HG03565 (cell line): ENCODE data around the gene USH1G.
A peak's percentile ranks its signal among the peaks of the same experiment; 100 is the strongest.
"Not testable (repeated sequence)": the region's sequence is repeated elsewhere in the genome, so short reads cannot be mapped to it uniquely, and the experiment has no call there.

Experiments used
- ATAC-seq: cut with Tn5 transposase; IDR thresholded peaks from one replicate; pipeline ENCODE4 v1.9.1; 2021; ENCODE audit warnings: mild to moderate bottlenecking, moderate library complexity; ENCODE audit not compliant: unreplicated experiment

USH1G gene

DNA sequence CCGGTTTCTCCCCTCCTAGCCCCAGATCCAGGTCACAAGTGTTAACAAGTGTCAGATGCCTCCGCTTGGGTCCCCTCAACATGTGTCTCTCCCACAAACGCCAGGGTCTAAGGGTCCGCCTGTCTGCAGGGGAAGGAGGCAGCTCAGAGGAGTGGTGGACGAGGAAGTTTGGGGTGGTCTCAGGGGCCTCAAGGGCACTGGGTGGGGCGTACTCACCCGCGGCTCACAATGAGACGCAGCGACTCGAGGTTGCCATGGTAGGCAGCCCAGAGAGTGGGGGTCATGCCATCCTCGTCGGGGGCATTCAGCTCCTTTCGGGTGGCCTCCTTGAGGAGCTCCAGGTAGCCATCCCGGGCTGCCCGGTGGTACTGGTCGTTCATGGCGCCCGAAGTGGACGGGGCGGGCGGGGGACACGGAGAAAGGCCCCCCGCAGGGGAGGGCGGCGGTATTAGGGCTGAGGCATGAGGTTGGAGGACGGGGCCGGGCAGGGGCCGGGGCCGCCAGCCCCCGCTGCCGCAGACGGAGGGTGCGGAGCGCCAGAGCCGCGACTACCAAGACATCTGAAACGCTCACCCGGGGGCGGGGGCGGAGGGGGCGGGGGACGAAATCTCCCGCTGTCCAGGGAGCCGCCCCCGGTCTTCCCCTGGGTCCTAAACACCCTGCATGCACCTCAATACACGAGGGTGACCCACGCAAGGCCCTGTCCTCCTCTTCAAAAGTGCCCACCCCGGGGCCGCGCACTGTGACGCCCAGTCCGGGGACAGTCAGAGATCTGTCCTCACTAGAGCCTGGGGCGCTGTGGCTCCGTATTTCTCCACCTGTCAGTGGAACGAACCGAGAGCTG lies at the start of gene USH1G:
Gene USH1G (minus strand): TSS at position 562 of the 844 bp plus-strand sequence. CDS start 182 bp downstream, at position 380.
- no peak for ATAC-seq

DNA sequence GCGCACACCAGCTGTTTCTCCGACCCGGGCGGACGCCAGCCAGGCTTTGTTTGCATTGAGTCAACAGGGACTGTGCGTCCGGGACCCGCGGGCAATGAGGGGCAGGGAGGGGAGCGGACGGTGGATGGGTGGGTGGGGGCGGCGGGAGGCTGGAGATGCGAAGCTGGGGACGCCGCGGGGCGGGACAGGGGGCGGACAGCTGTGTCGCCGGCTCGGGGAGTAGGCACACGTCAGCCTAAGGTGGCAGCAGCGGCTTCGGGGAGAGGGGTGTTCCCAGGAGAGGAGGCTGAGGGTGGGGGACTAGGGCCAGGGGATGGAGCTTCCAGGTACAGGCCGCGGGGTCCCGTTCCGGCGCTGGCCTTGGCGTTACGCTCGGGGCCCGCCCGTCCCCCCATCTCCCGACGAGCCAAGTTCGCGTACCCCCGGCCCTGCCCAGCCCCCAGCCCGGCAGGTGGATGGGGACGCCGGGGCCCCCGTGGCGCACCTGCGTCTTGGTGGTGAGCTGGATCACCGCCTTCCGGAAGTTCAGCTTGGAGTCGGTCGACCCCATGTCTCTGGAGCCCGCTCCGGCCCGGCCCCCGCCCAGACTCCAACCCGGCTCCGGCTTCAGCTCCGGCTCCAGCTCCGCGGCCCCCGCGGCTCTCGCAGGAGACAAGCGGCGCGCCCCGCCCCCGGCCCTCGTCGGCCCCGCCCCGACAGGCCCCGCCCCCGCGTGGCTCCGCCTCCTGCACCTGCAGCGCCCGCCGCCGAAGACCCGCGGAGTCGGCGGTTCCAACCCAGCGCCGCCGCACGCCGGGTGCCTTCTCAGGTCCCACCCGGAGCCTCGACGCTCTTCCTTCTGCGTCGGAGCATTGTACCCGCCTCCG lies 49.3 kb upstream of the USH1G start, which contains the start of gene HID1:
Gene HID1 (minus strand): TSS at position 653 of the 866 bp plus-strand sequence. CDS start 103 bp downstream, at position 550.
- no peak for ATAC-seq

DNA sequence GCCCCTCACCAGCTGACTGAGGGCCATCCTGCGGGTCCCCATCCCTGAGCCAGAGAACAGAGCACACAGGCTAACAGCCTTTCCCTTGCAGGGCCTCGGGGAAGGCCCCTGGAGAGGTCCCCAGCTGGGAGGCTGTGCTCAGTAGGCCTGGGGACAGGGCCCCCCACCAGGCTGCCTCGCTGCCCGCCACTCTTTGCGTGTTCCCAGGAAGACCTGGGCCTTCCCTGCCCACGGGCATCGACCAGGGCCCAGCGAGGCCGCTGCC lies 48.7 kb upstream of the USH1G start:
- ATAC-seq: no peak

DNA sequence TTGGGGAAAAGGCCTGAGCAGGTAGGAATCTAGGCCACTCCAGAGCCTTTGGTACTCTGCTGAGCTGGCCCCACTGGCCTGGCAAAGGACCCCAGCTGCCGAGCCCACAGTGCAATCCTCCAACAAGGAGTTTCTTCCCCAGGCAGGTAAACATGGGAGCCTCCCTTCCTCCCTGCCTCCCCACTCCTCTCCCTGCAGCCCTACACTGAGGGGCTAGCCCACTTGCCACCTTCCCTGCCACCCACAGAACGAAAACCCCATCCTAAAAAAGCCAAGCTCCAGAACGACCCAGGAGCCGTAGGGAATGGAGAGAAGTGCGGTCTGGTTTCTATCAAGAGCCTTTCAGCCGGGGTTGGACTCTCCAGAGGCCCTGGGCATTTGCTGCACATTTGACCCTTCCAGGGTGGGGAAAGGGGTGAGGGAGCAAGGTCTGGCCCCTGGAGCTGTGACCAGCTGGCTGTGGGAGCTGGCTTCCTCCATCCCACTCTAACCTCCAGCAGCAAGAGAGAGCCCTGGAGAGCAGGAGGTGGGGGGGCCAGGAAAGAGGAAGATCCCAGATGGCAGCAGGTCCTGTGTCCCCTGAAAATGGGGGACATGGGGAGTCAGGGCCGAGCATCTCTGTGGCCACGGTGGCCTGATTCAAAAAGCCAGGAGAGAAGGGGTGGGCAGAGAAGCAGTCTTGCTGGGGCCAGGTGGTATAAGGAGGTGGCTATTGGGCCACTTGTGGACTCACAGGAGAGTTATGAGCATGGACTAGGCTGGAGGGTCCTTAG lies 48.2 kb upstream of the USH1G start:
- ATAC-seq: no peak

DNA sequence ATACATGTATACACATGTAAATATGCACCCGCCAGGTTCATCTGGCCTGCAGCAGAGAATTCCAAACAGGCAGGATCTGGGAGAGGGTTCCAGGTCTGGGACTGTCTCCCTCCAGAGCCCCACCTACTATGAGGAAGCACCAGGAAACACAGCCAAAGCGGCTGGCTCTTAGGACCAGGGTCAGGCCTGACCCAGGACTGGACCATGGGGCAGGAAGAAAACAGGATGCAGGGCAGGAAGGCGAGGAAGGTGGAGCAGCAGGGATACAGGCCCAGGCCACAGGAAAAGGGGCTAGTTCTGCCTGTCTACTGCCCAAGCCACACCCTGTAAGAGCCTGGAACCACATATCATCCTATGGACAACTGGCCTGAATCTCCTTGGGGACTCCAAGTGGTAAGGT lies 47.3 kb upstream of the USH1G start:
- no peak for ATAC-seq

DNA sequence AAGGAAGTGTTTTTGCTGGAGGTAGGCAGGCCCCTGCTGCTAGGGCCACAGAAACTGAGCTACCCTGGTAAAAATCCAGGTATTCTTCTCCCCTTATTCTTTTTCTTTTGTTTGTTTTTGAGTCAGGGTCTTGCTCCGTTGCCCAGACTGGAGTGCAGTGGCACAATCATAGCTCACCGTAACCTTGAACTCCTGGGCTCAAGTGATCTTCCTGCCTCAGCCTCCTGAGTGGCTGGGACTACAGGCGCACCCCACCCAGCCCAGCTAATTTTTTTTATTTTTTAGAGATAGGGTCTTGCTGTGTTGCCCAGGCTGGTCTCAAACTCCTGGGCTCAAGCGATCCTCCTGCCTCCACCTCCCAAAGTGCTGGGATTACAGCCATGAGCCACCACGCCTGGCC lies 46.4 kb upstream of the USH1G start:
- ATAC-seq: not testable (repeated sequence)

DNA sequence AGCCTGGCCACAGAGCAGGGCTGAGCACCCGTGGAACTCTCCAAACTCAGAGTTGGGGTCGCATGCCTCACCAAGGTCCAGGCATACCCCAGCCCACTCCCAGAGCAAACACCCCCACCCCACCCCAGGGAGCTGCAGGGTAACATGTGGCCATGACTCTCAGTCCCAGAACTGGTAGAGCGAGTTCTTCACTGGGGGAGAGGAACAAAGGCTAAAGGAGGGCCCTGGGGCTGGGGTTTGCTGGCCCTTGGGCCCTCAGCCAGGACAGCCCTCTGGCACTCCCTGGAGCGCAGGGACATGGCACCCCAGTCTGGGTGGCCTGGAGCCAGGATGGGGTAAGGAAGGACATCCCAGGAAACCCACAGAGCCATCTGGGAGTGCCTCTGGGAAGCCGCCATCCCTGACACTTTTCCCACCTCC lies 45.3 kb upstream of the USH1G start:
- no peak for ATAC-seq

DNA sequence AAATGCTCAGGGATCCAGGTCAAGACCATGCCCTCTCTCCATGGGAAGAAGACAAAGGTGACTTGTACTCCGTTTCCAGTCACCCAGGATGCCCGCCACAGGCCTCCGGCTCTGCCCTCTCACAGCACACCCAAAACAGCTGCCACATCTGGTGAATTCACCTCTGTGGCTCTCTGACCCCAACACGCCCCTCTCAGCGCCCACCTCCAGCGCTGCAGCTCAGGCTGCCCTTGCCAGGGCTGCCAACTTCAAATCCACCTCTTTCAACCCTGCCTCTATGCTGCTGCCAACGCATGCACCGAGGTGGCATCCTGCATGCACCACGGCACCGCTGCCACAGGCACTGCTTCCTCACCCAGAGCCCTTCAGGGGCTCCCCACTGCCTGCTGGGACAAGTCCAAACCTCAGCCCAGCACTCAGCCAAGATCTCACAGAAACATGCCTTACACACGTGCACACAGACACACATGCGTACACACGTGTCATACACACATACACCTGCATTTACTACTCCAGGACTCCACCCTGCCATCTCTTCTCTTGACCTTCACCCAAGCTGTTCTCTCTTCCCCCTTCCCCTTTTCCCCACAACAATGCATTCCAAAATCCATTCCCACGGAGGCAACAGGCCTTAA lies 42.0 kb upstream of the USH1G start:
- ATAC-seq: no peak

DNA sequence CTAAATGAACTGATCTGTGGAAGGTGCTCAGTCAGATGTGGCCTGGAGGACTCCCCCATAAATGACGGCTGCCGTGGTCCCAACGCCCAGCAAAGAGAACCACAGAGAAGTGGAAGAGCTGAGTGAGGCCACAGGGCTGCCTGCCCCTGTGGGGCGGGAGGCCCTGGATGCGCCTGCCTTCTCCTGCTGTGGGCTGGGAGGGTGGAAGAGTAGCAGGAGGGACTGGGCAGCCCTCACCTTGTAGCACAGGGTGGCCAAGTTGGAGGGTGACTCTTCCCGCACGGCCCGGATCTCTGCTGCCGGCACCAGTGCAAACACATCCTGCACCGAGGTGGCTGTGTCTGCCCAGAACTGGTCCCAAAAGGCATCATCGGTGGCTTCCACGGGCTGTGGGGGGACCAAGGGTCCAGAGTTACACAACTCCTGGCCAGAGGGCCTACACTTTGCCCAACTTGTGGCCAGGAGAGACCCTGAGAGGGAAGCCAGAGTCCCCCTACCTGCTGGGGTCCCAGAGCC lies 41.2 kb upstream of the USH1G start:
- no peak for ATAC-seq

DNA sequence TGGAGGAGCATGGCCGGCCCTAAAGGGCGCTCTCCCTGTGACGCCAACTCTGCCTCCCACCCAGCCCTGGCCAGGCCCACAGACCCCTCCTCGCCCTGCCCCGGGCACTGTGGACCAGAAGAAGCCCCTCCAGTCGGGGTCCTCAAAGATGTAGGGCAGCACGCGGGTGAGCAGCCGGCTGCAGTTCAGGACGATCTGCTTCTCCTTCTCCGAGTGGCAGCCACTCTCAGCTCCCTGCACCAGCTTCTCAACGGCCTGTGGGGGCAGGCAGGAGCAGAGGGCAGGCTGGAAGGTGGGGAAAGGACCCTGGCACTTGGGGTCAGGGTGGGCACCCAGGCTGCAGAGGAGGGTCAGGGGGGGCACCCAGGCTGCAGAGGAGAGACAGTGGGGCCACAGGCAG lies 40.6 kb upstream of the USH1G start:
- no peak for ATAC-seq

DNA sequence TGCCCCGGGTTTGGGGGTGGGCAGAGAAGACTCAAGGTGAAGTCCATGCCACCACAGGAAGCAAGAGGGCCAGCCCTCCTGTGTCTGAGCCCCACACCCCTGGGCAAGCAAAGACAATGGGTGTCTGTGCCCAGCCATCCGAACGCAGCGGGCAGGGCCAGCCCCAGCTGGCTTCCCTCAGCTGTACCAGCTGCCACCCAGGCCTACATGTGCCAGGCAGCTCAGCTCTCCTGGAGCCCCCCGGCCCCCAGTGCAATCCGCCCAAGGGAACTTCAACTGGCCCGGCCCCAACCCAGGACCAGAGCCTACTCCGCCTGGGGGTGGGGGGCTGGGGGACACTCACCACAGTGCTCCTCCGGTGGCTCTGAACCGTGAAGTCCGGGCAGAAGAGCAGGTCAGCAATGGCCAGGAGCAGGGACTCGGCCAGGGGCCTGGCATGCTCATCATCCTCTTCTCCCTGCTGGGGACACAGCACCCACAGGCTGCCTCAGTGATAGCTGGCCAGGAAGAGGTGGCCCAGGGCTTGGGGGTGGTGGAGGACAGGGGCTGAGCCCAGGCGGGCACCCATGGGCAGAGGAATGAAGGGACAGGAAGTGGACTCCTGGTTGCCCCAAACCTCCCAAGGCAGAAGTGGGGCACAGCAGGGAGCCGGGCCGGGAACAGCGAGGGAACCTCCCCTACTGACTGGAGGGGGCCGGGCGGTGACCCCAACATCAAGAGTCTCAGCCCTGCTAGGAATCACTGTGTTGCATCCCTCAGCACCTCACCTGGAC lies 39.8 kb upstream of the USH1G start:
- ATAC-seq: no peak

DNA sequence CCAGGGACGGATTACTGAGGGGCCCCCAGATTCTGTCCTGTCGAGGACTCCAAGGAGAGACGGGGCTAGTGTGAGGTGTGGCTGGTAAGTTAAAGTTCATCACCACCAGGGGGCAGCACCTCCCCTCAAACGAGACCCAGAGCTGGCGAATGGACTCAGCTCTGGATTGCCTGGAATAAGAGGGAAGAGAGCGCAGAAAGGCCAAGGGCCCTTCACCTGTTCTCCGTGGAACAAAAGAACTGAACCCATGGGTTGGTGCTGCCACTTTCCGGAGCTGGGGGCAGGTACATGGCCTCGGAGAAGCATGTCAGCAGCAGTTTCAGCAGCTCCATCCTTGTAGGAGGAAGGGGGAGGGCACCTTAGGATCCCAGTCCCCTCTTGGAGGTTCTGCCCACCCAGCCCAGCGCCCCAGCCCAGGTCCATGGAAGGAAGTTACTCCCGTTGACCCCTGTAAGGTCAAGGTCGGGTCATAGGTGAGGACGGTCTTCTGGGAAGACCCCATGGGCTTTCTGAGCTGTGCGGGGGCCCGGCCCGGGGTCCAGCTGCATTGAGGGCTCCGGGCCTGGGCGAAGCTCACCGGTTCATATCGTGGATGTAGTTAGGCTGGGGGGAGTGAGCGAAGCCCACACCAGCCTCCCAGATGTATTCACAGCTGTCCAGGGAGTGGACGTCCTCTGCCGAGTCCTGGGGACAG lies 38.7 kb upstream of the USH1G start:
- no peak for ATAC-seq

DNA sequence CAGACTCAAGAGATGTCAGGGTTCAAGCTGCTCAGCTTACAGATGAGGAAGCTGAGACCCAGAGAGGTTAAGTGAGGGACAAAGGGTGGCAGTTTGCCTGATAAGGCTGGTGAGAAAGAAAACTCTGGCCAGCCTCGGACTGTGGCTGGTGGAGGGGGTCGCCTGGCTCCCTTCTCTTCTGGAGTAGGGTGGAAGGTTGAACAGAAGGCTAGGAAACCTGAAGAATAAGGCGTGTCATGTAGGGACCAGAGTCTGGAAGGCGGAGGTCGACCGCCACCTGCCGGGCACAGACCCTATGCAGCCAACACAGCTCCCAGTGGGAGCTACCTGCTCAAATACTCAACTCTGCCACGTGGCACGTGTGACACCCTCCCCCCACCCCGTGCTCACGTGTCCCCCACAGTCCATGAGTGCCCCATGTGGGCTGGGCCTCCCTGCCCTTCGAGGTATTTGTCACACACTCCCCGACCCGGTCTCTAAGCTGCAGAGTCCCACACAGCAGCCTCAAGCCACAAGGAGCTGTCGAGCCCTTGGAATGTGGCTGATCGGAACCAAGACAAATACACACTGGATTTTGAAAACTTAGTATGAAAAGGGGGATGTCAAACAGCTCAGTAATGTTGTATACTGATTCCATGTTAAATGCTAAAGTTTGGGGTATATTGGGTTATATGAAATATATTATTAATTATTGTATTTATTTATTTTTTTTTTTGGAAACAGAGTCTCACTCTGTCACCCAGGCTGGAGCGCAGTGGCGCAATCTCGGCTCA lies 37.7 kb upstream of the USH1G start:
- ATAC-seq: peak; percentile 46

DNA sequence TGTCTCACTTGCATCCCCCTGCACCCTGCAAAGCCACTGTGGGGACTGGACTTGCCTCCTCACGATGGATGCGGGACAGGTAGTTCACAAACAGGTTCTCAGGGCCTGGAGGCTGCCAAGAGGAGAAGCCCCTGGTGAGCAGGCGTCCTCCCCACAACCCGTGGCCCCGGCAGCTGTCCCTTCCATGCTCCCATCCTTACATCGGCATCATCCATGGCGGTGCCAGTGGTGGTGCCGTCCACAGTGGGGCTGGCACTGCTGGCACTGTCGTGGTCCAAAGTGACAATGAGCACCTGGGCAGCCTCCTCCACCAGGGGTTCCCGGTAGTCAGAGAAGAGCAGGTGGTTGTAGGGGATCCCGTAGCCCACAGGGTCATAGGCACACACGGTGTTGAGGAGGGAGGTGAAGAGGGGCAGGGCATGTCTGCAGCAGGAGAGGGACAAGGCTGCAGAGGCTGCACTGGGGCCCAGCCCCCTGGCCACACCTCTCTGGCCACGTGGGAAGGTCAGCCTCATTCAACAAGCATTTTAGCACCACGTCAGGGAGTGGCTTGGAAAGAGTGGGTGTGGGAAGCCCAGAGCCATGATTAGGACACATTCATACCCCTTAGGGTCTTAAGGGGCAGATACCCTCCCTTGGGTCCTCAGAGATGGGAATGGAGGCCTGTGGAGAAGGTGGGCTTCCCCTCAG lies 36.9 kb upstream of the USH1G start:
- no peak for ATAC-seq

DNA sequence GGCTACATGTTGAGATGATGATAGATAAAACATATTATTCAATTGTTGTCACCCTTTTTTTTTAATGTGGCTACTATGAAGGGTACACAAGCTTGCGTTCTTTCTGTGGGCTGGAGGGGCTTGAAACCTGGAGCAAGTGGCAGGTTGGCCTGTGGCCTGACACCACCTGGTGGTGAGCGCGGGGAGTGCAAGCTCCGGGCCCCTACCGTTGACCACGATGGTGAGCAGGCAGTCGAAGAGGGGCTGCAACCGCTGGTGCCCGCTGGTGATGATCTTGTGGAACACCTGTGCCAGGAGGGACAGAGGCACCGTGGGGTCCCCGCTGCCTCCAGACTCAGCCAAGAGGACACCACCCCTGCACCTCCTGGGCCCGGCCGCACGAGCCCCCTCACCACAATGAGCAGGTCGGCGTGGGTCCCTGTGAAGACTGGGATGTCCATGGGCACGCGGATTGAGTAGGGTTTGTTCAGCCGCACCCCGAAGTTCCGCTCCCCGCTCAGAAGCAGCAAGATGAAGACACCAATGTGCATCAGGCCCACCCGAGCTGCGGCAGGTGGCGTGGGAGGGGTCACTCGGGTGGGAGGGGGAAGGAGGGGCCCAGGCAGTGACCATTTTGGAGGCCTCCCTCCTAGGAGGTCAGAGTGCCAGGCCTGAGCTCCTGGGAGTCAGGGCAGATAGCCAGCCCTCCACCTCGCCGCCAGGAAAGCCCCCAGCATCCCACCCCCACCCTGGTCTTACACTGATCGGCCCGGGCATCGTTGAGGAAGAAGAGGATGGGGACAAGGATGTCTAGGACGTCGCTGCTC lies 35.1 kb upstream of the USH1G start:
- no peak for ATAC-seq

DNA sequence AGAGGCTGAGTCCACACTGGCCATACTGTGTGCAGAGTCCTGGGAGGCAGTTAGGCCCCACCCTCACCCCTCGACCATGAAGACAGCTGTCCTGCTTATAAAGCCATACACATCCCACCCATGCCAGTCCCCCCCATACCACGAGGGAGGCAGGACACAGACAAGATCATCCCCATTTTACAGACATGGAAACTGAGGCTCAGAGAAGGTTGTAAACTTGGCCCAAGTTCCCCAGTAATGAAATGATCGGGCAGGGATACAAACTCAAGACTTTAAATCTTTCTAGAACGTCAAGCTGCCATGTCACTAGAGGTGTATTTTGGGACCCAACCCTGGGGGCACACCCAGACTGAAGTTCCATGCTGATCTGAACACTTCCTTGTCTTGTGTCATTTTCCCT lies 33.0 kb upstream of the USH1G start:
- ATAC-seq: no peak
